ENCODE measurements around the gene CCDC152. TPM values are rescaled to one million over a fixed set of nuclear protein-coding genes. Genes with fewer than 3 reads are reported as not detected.
A peak's percentile ranks its signal among the peaks of the same experiment; 100 is the strongest.

Gene CCDC152
- total RNA-seq, 2 donors from 2014 or later, result 1.3 TPM; not detected in 1

GRCh38 chr5:42799241-42799608 is 42.6 kb downstream of the CCDC152 start:
- DNase-seq (no peak), ATAC-seq (no peak)
- no peaks in the 10 kb centered on the region for H3K9me3 ChIP-seq
- H3K4me3 ChIP-seq, result no peak overlapping the region
- no peak for TF ChIP-seq POLR2A (IDR thresholded peaks at IDR 0.05)
- no peak for TF ChIP-seq CTCF (IDR thresholded peaks at IDR 0.05)
- no peaks in the 10 kb centered on the region for H3K4me1 ChIP-seq
- H3K36me3 ChIP-seq (replicated peaks in 1 of 2; ENCODE audit: insufficient read depth in 1 of 2, low read depth in 2 of 2), result peaks cover 0 to 17% of the 10 kb centered on the region in 2 donors
- no peak overlapping the region for H3K27ac ChIP-seq
- no peaks in the 10 kb centered on the region for H3K27me3 ChIP-seq
- intact Hi-C loops (cut with DNase I), result no loop called here

- H3K4me3 ChIP-seq, result no peak overlapping the region
- TF ChIP-seq CTCF (IDR thresholded peaks at IDR 0.05) (no peak), POLR2A (IDR thresholded peaks at IDR 0.05) (peak in 1 of 3 donors; percentile 3)
- WGBS, 2 donors, result 88 to 93% methylated on average over 9 of the region's 9 CpGs
- H3K27me3 ChIP-seq, result no peaks in the 10 kb centered on the region
- H3K4me1 ChIP-seq, result no peaks in the 10 kb centered on the region
- intact Hi-C loops (cut with DNase I), result no loop called here
- no peak overlapping the region for H3K27ac ChIP-seq
- no peaks in the 10 kb centered on the region for H3K9me3 ChIP-seq
- H3K36me3 ChIP-seq (replicated peaks in 1 of 2; ENCODE audit: insufficient read depth in 1 of 2, low read depth in 2 of 2), result peaks cover 0 to 19% of the 10 kb centered on the region in 2 donors
- ATAC-seq (no peak), DNase-seq (no peak)
Measured at GRCh38 chr5:42799668-42800114, 43.1 kb downstream of the CCDC152 start.

GRCh38 chr5:42800748-42801330 is 44.2 kb downstream of the CCDC152 start:
- Histone ChIP-seq H3K27me3 (no peaks in the 10 kb centered on the region), H3K4me1 (no peaks in the 10 kb centered on the region), H3K4me3 (no peak overlapping the region), H3K27ac (no peak overlapping the region), H3K36me3 (replicated peaks in 1 of 2; ENCODE audit: insufficient read depth in 1 of 2, low read depth in 2 of 2) (peaks cover 0 to 20% of the 10 kb centered on the region in 2 donors), H3K9me3 (no peaks in the 10 kb centered on the region)
- intact Hi-C loops (cut with DNase I), result no loop called here
- no peak for TF ChIP-seq CTCF (IDR thresholded peaks at IDR 0.05)
- peak in 1 of 3 donors; percentile 2 for TF ChIP-seq POLR2A (IDR thresholded peaks at IDR 0.05)
- ATAC-seq (no peak), DNase-seq (no peak)
- 78 to 83% methylated on average over 8 of the region's 8 CpGs for WGBS, 2 donors

- TF ChIP-seq POLR2A (IDR thresholded peaks at IDR 0.05), result no peak
- TF ChIP-seq CTCF (IDR thresholded peaks at IDR 0.05), result no peak
- ATAC-seq (no peak), DNase-seq (no peak)
- no peaks in the 10 kb centered on the region for H3K27me3 ChIP-seq
- H3K4me3 ChIP-seq, result no peak overlapping the region
- peaks cover 0 to 29% of the 10 kb centered on the region in 2 donors for H3K36me3 ChIP-seq (replicated peaks in 1 of 2; ENCODE audit: insufficient read depth in 1 of 2, low read depth in 2 of 2)
- no peak overlapping the region for H3K27ac ChIP-seq
- intact Hi-C loops (cut with DNase I), result no loop called here
- WGBS, 2 donors, result 88% methylated on average over 6 of the region's 6 CpGs
- H3K9me3 ChIP-seq, result peaks cover 0 to 3% (median 0%) of the 10 kb centered on the region in 3 donors
- H3K4me1 ChIP-seq, result no peaks in the 10 kb centered on the region
Measured at GRCh38 chr5:42801516-42802166, 45.0 kb downstream of the CCDC152 start.
